K562 (cell line): Measurements from ENCODE around the gene NT5C2. TPM values are rescaled to one million over a fixed set of nuclear protein-coding genes. Genes with fewer than 3 reads are reported as not detected.

ENCODE experiments used
- ATAC-seq: fragments of 200-7000 bp; cut with Tn5 transposase; 3 replicates; pipeline ENCODE4 v1.9.1; 2020; ENCODE audit warnings: moderate library complexity
- BruUV-seq: library from RNA; stranded (reverse); fragments of 400-500 nt; replicated peaks from 2 replicates; lab custom pipeline; 2021; lab: Mats Ljungman, UMichigan
- CTCF ChIA-PET: fragments of 300-600 bp; formaldehyde crosslinking; extraction: SDS; loops from one replicate; lab custom pipeline; 2021; ENCODE audit warnings: low intra/inter-chr PET ratio; lab: Yijun Ruan, JAX
- POLR2A ChIA-PET: fragments of 300-600, 350-650 bp; sonication (Branson Sonifier 250); formaldehyde crosslinking; extraction: SDS; loops from one replicate; lab custom pipeline; 2021; ENCODE audit warnings: antibody characterized with exemption, inconsistent platforms; lab: Yijun Ruan, JAX
- DNase-seq, 4 experiments: peaks; one replicate each; pipeline versions ENCODE4 v3.0.0 to v3.0.0-alpha.2; 2011 to 2018; ENCODE audit warnings: low spot score in 3 of 4, mixed read lengths in 3 of 4; ENCODE audit errors: extremely low read depth in 1 of 4
- FAIRE-seq: peaks from 2 replicates; lab custom pipeline; 2011; peaks lifted over from hg19 to GRCh38; lab: Jason Lieb, UNC
- H2AFZ ChIP-seq: 2 replicates; pipeline ENCODE4 v1.6.0; 2011; ENCODE audit warnings: low read depth, low read length, control low read depth, inconsistent platforms
- H3K27ac ChIP-seq: fragments of 200-600 bp; 3 replicates; pipeline ENCODE4 v1.8.0; 2011; ENCODE audit warnings: low read depth, mild to moderate bottlenecking, control low read depth, inconsistent platforms, low read length, moderate library complexity, mixed read lengths; ENCODE audit errors: extremely low read depth
- H3K27me3 ChIP-seq, 2 experiments: fragments of 300-600 bp in 1 of 2; 2 replicates in 1 of 2; 3 replicates in 1 of 2; pipeline versions ENCODE4 v1.6.0 to v1.8.0; 2011; ENCODE audit warnings: inconsistent platforms in 2 of 2, low read length in 2 of 2, mild to moderate bottlenecking in 1 of 2, mixed read lengths in 1 of 2, moderate library complexity in 1 of 2; ENCODE audit not compliant: control insufficient read depth in 2 of 2, insufficient read depth in 2 of 2
- H3K36me3 ChIP-seq: fragments of 300-600 bp; 3 replicates; pipeline ENCODE4 v1.8.0; 2011; ENCODE audit warnings: mild to moderate bottlenecking, low read length, inconsistent platforms; ENCODE audit not compliant: control insufficient read depth, insufficient read depth
- H3K4me1 ChIP-seq, 2 experiments: fragments of 200-600 bp in 1 of 2; replicated peaks in 1 of 2; 2 replicates in 1 of 2; 3 replicates in 1 of 2; pipeline versions ENCODE4 v1.5.1 to v1.8.0; 2011; ENCODE audit warnings: inconsistent platforms in 2 of 2, low read length in 2 of 2, mild to moderate bottlenecking in 1 of 2, mixed read lengths in 1 of 2, moderate library complexity in 1 of 2; ENCODE audit not compliant: control insufficient read depth in 2 of 2, insufficient read depth in 2 of 2
- H3K4me2 ChIP-seq: 2 replicates; pipeline ENCODE4 v1.6.1; 2011; ENCODE audit warnings: low read length, control low read depth, inconsistent platforms, mixed read lengths; ENCODE audit not compliant: insufficient read depth
- H3K4me3 ChIP-seq: fragments of 200-600 bp; sonication (generic), shearing (Covaris generic); 2 replicates; pipeline ENCODE4 v1.5.1; 2016; ENCODE audit warnings: control low read depth, inconsistent platforms
- H3K79me2 ChIP-seq: fragments of 200-600 bp; 3 replicates; pipeline ENCODE4 v1.8.0; 2011; ENCODE audit warnings: low read length, inconsistent platforms; ENCODE audit not compliant: control insufficient read depth, insufficient read depth
- H3K9ac ChIP-seq, 2 experiments: 2 replicates each; pipeline versions ENCODE4 v1.6.0 to v1.6.1; 2011; ENCODE audit warnings: low read depth in 2 of 2, low read length in 2 of 2, control low read depth in 1 of 2, inconsistent platforms in 1 of 2, mild to moderate bottlenecking in 1 of 2, mixed read lengths in 1 of 2; ENCODE audit not compliant: insufficient read depth in 1 of 2
- H3K9me1 ChIP-seq: one replicate; pipeline ENCODE4 v1.6.0; 2011; ENCODE audit warnings: inconsistent platforms, mild to moderate bottlenecking, low read length, moderate library complexity; ENCODE audit not compliant: control insufficient read depth, insufficient read depth
- H3K9me3 ChIP-seq: replicated peaks from 2 replicates; pipeline ENCODE4 v1.5.1; 2011; ENCODE audit warnings: low read depth, low read length, inconsistent platforms; ENCODE audit not compliant: control insufficient read depth, insufficient read depth
- H4K20me1 ChIP-seq: replicated peaks from 2 replicates; pipeline ENCODE4 v1.6.1; 2011; ENCODE audit warnings: low read length, inconsistent platforms, mixed read lengths; ENCODE audit not compliant: control insufficient read depth, insufficient read depth
- ARID4B ChIP-seq: sonication (generic); formaldehyde crosslinking; IDR thresholded peaks from 2 replicates; pipeline ENCODE4 v1.8.0; 2022; ENCODE audit warnings: mild to moderate bottlenecking, missing genetic modification reagents
- BRF1 ChIP-seq: IDR thresholded peaks from 3 replicates; pipeline ENCODE4 v1.6.1; 2011; ENCODE audit warnings: borderline replicate concordance, mild to moderate bottlenecking; ENCODE audit not compliant: insufficient read length; ENCODE audit errors: extremely low read depth
- ETS2 ChIP-seq: IDR thresholded peaks from 2 replicates; pipeline ENCODE4 v1.6.1; 2016; ENCODE audit warnings: borderline replicate concordance, missing genetic modification characterization, mild to moderate bottlenecking, moderate library complexity, missing compliant biosample characterization; ENCODE audit not compliant: poor library complexity, severe bottlenecking
- EWSR1 ChIP-seq: fragments of 450-650 bp; IDR thresholded peaks from 2 replicates; pipeline ENCODE4 v1.6.1; 2018; ENCODE audit warnings: borderline replicate concordance, mild to moderate bottlenecking, low read depth, moderate library complexity; ENCODE audit not compliant: partially characterized antibody
- ZNF197 ChIP-seq: fragments of 200-800 bp; sonication (Bioruptor generic); IDR thresholded peaks from 2 replicates; pipeline ENCODE4 v1.6.1; 2016; ENCODE audit warnings: low read depth, missing genetic modification characterization, missing compliant biosample characterization
- ZNF324 ChIP-seq: fragments of 250-450 bp; sonication (Bioruptor Pico); IDR thresholded peaks from 2 replicates; pipeline ENCODE4 v1.4.0; 2020; ENCODE audit warnings: mild to moderate bottlenecking
- ZNF507 ChIP-seq: conservative IDR thresholded peaks from 2 replicates; pipeline ENCODE4 v1.6.1; 2017; ENCODE audit warnings: missing genetic modification characterization, missing compliant biosample characterization
- WGBS: fragments of 100-300 bp; shearing (Covaris generic); methylation state at CpG from one replicate; pipeline ENCODE4 v1.1.6; 2016; ENCODE audit warnings: low coverage, mixed read lengths; ENCODE audit not compliant: insufficient coverage; ENCODE audit errors: missing lambda C conversion rate; 5-methylcytosine and 5-hydroxymethylcytosine counted together
- in situ Hi-C: fragments of 300-500 bp; cut with MboI; formaldehyde crosslinking; loops from 4 replicates; pipeline ENCODE4 v1.15.0; 2018; ENCODE audit warnings: inconsistent platforms, mixed read lengths
- intact Hi-C: fragments of 100-400 bp; cut with micrococcal nuclease; formaldehyde crosslinking; loops from 2 replicates; pipeline ENCODE4 v1.14.2; 2022
- polyA plus RNA-seq, 8 experiments: library from polyadenylated mRNA; depleted of rRNA in 4 of 8; stranded (reverse) in 5 of 8; unstranded in 3 of 8; fragments of >200 nt; fragmentation: Nextera tagmentation in 2 of 8; fragmentation: Illumina TruSeq in 1 of 8; extraction: Ambion mirVana in 2 of 8; extraction: Trizol in 1 of 8; gene quantifications; 2 replicates each; pipeline versions ENCODE4 v1.2.1 to v1.2.3, GENCODE V29; 2011 to 2014; ENCODE audit warnings: inconsistent platforms in 1 of 8, missing spikeins in 1 of 8
- total RNA-seq, 7 experiments: library from RNA; depleted of rRNA in 6 of 7; stranded (reverse); fragments of >200 nt in 6 of 7; fragmentation: Illumina TruSeq in 2 of 7; extraction: Trizol in 2 of 7; gene quantifications; 2 replicates each; pipeline versions ENCODE4 v1.2.1 to v1.2.3, GENCODE V29; 2011 to 2021; ENCODE audit warnings: low replicate concordance in 1 of 7

Gene NT5C2
- total and polyA plus RNA-seq, 9 of the 15 experiments (the other 6 are each of a cell fraction or from before 2014, with no cell fraction given), result 11.3 to 45.2 (median 27.7) TPM

- no peak for TF ChIP-seq ARID4B
- TF ChIP-seq ZNF324 (CRISPR knock-in tag), result no peak
Observed at GRCh38 chr10:103202319-103202718, 9.2 kb upstream of the NT5C2 start (continued).

GRCh38 chr10:103199488-103199887 lies 6.4 kb upstream of the NT5C2 start:
- Histone ChIP-seq H2AFZ (no peak overlapping the region), H3K4me3 (no peak overlapping the region), H3K27me3 (no peaks in the 10 kb centered on the region), H3K9me1 (no peaks in the 10 kb centered on the region), H3K9ac (no peak overlapping the region), H4K20me1 (no peaks in the 10 kb centered on the region), H3K27ac (no peak overlapping the region), H3K9me3 (no peaks in the 10 kb centered on the region), H3K4me2 (no peak overlapping the region)
- intact Hi-C loops, result no loop called here
- POLR2A ChIA-PET, result interaction anchor here (0.6 kb wide), 1 partner anchor 123 kb away, joined by 3 read pairs; no protein-coding TSS in a partner anchor
- BruUV-seq, result no TSS peak
- no peak for FAIRE-seq
- WGBS, result 91% methylated on average over 1 of the region's 1 CpG
- CTCF ChIA-PET, result no interaction called here
- TF ChIP-seq ZNF197 (no peak), ETS2 (tag) (no peak), EWSR1 (no peak), ZNF507 (tag) (no peak), BRF1 (no peak)
- TF ChIP-seq, all 486 proteins: peak for 0
- Histone ChIP-seq H3K36me3 (no peaks in the 10 kb centered on the region), H3K4me1 (peaks cover 3 to 22% of the 10 kb centered on the region in 2 experiments; a peak in 4 of 5 replicates), H3K79me2 (no peaks in the 10 kb centered on the region)
- in situ Hi-C loops, result no loop called here
- DNase-seq (no peak), ATAC-seq (no peak)
